ENCODE results near the gene DNAH10.
"Not testable (repeated sequence)": the region's sequence is repeated elsewhere in the genome, so short reads cannot be mapped to it uniquely, and the experiment has no call there.

DNAH10 gene

DNA sequence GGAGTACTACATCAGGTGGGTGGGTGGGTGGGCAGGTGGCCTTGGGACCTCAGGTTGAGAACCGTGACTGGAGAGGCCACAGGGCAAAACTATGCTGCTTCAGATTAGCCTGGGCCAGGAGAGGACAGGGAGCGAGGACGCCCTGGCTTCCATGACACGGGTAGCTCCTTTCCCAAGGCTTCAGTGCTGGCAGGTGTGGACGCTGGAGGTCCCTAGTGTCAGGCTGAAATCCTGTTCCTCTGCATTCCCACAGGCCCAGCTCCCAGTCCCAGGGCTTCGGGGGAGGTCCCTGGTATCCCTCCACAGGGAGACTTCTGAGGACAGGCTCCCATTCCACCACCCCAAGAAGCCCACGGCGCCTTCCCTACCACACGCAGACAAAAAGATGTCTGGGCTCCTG is 178.9 kb downstream of the DNAH10 start:
- Histone ChIP-seq H3K27ac (ENCODE audit: low read depth, low read length) (no peak overlapping the region), H3K9ac (ENCODE audit: low read length) (no peak overlapping the region), H3K36me3 (ENCODE audit: control insufficient read depth, insufficient read depth, low read length) (no peaks in the 10 kb centered on the region), H3K27me3 (ENCODE audit: control insufficient read depth, insufficient read depth, low read length) (peaks cover 17% of the 10 kb centered on the region; the same call in 1 of the 2 replicates), H3K4me3 (ENCODE audit: low read depth, low read length) (no peak overlapping the region), H3K9me3 (ENCODE audit: control insufficient read depth, insufficient read depth, low read depth, low read length) (peaks cover 8% of the 10 kb centered on the region), H3K4me1 (ENCODE audit: control insufficient read depth, insufficient read depth, low read length) (peaks cover 5% of the 10 kb centered on the region; the same call in 1 of the 2 replicates)

DNA sequence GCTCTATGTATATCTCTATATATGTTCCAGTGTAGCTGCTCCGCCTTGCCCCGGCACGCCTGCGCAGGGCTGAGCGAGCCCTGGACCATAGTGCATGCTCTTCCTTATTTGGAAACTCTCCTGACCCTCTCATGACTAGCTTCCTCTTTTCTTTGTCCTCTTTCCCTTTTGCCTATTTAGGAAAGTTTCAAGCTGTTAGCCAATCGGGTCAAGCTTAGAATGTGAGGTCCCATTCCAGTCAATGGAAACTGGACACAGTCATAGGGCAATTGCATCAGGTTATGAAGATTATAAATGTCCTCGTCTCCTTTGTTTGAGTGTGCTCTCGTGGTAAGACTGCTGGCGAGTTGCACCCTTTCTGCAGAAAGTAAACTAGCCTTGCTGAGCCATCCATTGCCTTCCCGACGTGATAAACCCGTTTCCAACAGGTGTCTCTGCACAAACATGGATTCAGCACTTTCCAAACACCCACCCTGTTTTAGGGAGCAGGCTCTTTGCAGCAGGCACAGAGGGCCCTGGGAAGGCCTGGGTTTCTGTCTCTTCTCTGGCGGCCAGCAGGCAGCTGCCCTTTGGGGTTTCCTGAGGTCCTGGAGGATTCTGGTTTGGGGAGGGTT is 179.6 kb downstream of the DNAH10 start:
- Histone ChIP-seq H3K9ac (ENCODE audit: low read length) (no peak overlapping the region), H3K27ac (ENCODE audit: low read depth, low read length) (no peak overlapping the region), H3K27me3 (ENCODE audit: control insufficient read depth, insufficient read depth, low read length) (peaks cover 17% of the 10 kb centered on the region; the same call in 1 of the 2 replicates), H3K4me3 (ENCODE audit: low read depth, low read length) (no peak overlapping the region), H3K4me1 (ENCODE audit: control insufficient read depth, insufficient read depth, low read length) (peaks cover 5% of the 10 kb centered on the region; the same call in 1 of the 2 replicates), H3K9me3 (ENCODE audit: control insufficient read depth, insufficient read depth, low read depth, low read length) (peaks cover 8% of the 10 kb centered on the region), H3K36me3 (ENCODE audit: control insufficient read depth, insufficient read depth, low read length) (no peaks in the 10 kb centered on the region)

DNA sequence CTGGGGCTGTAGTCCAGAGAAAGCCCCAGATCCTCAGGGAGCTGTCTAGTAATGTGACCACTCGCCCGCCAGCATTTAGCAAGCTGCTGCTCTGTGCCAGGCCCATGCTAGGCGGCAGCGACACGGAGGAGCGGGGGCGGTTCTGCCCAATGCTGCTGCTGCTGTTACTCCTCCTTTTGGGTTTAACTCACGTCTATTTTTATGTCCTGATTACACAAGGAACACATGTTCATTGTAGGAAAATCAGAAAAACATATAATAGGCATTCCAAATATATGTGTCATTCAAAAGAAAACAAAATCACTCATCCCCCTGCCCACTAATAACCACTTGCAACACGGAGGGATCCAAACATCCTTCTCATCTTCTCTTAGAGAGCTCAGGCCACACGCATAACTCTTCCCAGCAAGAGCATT is 180.1 kb downstream of the DNAH10 start:
- H3K4me1 ChIP-seq (ENCODE audit: control insufficient read depth, insufficient read depth, low read length) = peaks cover 5% of the 10 kb centered on the region; the same call in 1 of the 2 replicates
- no peak overlapping the region for H3K4me3 ChIP-seq (ENCODE audit: low read depth, low read length)
- H3K36me3 ChIP-seq (ENCODE audit: control insufficient read depth, insufficient read depth, low read length) = no peaks in the 10 kb centered on the region
- peaks cover 8% of the 10 kb centered on the region for H3K9me3 ChIP-seq (ENCODE audit: control insufficient read depth, insufficient read depth, low read depth, low read length)
- no peak overlapping the region for H3K27ac ChIP-seq (ENCODE audit: low read depth, low read length)
- H3K27me3 ChIP-seq (ENCODE audit: control insufficient read depth, insufficient read depth, low read length) = peaks cover 17% of the 10 kb centered on the region; the same call in 1 of the 2 replicates
- H3K9ac ChIP-seq (ENCODE audit: low read length) = no peak overlapping the region

DNA sequence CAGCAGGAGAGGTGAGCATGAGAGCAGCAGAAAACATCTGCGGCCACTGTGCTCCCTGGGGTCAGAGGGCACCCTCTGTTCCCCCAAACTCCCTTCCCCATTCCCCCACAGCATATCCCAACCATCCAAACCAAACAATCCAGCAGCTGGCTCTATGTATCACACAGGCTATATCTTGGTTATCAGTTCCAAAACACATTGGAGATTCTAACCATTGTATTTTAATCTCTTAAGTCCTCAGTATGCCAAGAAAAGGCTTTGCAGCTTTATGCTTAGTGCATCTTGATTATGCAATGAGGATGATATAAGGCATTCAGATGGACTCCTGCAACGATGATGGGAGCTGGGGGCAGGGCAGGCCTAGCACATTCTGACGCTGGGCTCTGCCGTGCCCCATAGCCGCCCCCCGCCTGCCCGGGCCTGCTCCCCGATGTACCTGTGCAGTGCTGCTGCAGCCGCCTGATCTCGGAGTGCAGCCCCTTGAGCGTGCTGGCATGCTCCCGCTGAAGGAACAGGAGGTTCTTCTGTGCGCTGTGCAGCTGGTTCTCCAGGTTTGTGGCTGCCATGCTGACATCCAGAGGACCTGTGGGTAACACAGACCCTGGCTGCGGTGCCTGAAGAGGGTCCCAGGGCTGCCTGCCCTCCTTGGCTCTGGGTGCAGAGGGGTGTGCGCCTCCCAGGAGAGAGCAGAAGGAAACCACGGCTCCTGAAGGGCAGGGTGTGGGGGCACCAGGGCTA is 181.0 kb downstream of the DNAH10 start:
- Histone ChIP-seq H3K36me3 (ENCODE audit: control insufficient read depth, insufficient read depth, low read length) (no peaks in the 10 kb centered on the region), H3K4me1 (ENCODE audit: control insufficient read depth, insufficient read depth, low read length) (peaks cover 5% of the 10 kb centered on the region; the same call in 1 of the 2 replicates), H3K27me3 (ENCODE audit: control insufficient read depth, insufficient read depth, low read length) (peaks cover 17% of the 10 kb centered on the region; the same call in 1 of the 2 replicates), H3K9me3 (ENCODE audit: control insufficient read depth, insufficient read depth, low read depth, low read length) (peaks cover 8% of the 10 kb centered on the region), H3K27ac (ENCODE audit: low read depth, low read length) (no peak overlapping the region), H3K4me3 (ENCODE audit: low read depth, low read length) (no peak overlapping the region), H3K9ac (ENCODE audit: low read length) (no peak overlapping the region)

DNA sequence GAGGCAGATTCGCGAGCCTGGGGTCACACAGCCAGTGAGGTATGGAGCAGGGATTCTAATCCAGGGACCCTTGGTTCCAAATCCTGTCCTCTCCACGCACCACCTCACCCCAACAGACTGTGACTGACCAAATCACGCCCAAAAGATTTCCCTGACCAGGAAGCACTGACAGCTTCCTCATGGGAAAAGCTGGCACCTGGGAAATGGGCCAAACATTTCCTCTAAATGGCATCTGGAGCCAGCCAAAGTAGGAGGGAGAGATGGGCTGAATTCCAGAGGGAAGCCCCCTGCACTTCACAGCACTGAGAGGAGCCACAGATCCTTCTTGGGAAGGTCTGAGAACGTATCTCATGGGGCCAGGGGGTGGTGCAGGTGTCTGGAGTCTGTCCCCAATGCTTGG is 181.7 kb downstream of the DNAH10 start:
- peaks cover 8% of the 10 kb centered on the region for H3K9me3 ChIP-seq (ENCODE audit: control insufficient read depth, insufficient read depth, low read depth, low read length)
- no peaks in the 10 kb centered on the region for H3K4me1 ChIP-seq (ENCODE audit: control insufficient read depth, insufficient read depth, low read length)
- no peak overlapping the region for H3K9ac ChIP-seq (ENCODE audit: low read length)
- no peak overlapping the region for H3K4me3 ChIP-seq (ENCODE audit: low read depth, low read length)
- H3K27ac ChIP-seq (ENCODE audit: low read depth, low read length) = no peak overlapping the region
- H3K27me3 ChIP-seq (ENCODE audit: control insufficient read depth, insufficient read depth, low read length) = peaks cover 17% of the 10 kb centered on the region; the same call in 1 of the 2 replicates
- no peaks in the 10 kb centered on the region for H3K36me3 ChIP-seq (ENCODE audit: control insufficient read depth, insufficient read depth, low read length)

DNA sequence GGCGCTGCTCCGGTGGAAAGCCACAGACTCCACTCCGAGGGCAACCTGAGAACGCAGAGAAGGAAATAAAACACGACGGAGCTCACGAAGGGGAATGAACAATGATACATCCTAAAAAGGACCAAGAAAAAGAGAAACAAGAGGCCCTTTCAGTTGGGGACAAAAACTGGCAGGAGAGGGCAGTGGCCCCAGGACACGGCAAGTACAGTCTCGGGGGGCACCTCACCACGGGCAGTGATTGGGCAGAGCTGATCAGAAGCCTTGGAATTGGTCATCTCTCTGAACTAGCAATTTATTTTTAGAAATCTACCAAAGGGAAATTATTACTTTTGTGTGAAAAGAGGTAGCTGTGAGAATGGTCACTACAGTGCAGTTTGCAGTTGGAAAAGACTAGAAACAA is 182.6 kb downstream of the DNAH10 start:
- H3K4me1 ChIP-seq (ENCODE audit: control insufficient read depth, insufficient read depth, low read length) = no peaks in the 10 kb centered on the region
- no peaks in the 10 kb centered on the region for H3K36me3 ChIP-seq (ENCODE audit: control insufficient read depth, insufficient read depth, low read length)
- peaks cover 17% of the 10 kb centered on the region; the same call in 1 of the 2 replicates for H3K27me3 ChIP-seq (ENCODE audit: control insufficient read depth, insufficient read depth, low read length)
- peaks cover 8% of the 10 kb centered on the region for H3K9me3 ChIP-seq (ENCODE audit: control insufficient read depth, insufficient read depth, low read depth, low read length)
- no peak overlapping the region for H3K27ac ChIP-seq (ENCODE audit: low read depth, low read length)
- H3K4me3 ChIP-seq (ENCODE audit: low read depth, low read length) = no peak overlapping the region
- no peak overlapping the region for H3K9ac ChIP-seq (ENCODE audit: low read length)

DNA sequence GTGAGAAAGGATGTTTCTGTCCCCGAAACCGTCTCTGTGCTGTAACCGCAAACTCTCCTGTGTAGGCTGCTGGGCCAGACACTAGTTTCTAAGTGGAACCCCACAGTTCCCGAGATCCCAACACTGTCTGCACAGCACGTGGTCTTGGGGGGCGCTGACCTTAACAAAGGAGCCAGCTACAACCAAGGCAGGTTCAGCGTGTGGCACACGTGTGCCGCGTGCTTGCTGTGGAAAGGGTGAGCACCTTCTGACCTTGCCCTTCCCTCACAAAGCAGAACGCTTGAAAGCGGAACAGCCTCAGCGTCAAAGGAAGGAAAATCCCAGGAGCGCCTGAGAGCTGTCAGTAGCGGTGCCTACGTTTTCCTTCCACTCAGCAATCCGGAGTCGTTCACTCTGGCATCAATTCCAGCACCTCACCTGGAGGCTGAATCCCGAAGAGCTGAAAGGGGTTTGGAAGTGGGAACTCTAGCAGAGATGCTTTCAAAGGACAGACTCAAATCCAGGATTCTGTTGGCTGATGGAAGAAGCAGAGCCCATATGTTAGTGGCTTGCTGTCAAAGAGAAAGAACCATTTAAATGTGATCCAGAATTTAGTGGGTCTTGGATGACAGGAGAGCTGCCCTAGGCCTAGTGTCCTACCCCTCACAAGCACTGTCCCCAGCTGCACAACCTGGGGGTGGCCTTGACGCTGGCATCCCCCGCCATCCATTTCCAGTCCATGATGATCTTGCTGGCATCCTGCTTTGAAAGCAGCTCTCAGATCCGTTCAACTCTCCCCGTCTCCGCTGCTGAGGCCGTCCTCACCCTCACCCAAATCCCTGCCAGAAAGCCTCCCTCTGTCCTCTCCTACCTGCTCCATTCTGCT is 183.4 kb downstream of the DNAH10 start:
- Histone ChIP-seq H3K27me3 (ENCODE audit: control insufficient read depth, insufficient read depth, low read length) (peaks cover 14% of the 10 kb centered on the region; the same call in 1 of the 2 replicates), H3K36me3 (ENCODE audit: control insufficient read depth, insufficient read depth, low read length) (no peaks in the 10 kb centered on the region), H3K4me1 (ENCODE audit: control insufficient read depth, insufficient read depth, low read length) (no peaks in the 10 kb centered on the region), H3K9ac (ENCODE audit: low read length) (no peak overlapping the region), H3K27ac (ENCODE audit: low read depth, low read length) (no peak overlapping the region), H3K9me3 (ENCODE audit: control insufficient read depth, insufficient read depth, low read depth, low read length) (peaks cover 8% of the 10 kb centered on the region), H3K4me3 (ENCODE audit: low read depth, low read length) (no peak overlapping the region)

DNA sequence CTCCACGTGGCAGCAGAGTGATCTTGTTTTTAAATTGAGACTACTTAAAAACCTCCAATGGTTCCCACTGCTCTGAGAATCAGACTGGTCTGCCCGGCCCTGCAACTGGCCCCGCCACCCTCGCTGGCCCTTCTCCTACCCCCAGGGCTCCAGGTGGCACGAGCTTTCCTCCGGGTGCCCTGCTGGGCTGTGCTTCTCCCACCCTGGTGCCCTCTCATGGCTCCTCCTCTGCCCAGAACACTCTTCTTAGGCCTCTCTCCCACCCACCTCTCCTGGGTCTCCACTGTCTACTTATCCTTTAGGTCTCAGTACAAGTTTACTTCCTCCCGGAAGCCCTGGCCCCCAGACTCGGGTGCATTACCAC is 184.0 kb downstream of the DNAH10 start:
- H3K27ac ChIP-seq (ENCODE audit: low read depth, low read length) = no peak overlapping the region
- peaks cover 20% of the 10 kb centered on the region; the same call in 1 of the 2 replicates for H3K27me3 ChIP-seq (ENCODE audit: control insufficient read depth, insufficient read depth, low read length)
- peaks cover 8% of the 10 kb centered on the region for H3K9me3 ChIP-seq (ENCODE audit: control insufficient read depth, insufficient read depth, low read depth, low read length)
- no peak overlapping the region for H3K9ac ChIP-seq (ENCODE audit: low read length)
- H3K4me1 ChIP-seq (ENCODE audit: control insufficient read depth, insufficient read depth, low read length) = no peaks in the 10 kb centered on the region
- H3K4me3 ChIP-seq (ENCODE audit: low read depth, low read length) = no peak overlapping the region
- H3K36me3 ChIP-seq (ENCODE audit: control insufficient read depth, insufficient read depth, low read length) = no peaks in the 10 kb centered on the region

DNA sequence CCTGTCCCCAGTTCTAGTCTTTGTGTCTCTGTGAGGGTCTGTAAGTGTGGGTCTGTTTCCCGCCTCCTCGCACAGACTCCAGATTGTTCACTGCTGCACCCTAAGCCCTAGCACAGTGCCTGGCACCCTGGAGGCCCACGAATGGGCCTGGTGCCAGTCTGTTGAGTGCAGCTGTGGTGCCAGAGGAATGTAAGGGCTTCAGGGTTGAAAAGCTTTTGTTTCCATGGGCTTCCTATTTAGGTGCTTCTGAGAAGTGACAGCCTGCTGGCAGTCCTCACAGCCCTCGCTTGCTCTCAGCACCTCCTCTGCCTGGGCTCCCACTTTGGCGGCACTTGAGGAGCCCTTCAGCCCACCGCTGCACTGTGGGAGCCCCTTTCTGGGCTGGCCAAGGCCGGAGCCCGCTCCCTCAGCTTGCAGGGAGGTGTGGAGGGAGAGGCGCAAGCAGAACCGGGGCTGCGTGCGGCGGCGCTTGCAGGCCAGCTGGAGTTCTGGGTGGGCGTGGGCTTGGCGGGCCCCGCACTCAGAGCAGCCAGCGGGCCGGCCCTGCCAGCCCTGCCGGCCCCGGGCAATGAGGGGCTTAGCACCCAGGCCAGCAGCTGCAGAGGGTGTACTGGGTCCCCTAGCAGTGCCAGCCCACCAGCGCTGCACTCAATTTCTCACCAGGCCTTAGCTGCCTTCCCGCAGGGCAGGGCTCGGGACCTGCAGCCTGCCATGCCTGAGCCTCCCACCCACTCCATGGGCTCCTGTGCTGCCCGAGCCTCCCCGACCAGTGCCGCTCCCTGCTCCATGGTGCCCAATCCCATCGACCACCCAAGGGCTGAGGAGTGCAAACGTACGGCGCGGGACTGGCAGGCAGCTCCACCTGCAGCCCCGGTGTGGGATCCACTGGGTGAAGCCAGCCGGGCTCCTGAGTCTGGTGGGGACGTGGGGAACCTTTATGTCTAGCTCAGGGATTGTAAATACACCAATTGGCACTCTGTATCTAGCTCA is 184.7 kb downstream of the DNAH10 start:
- not testable (repeated sequence) for H3K9ac ChIP-seq (ENCODE audit: low read length); H3K4me3 ChIP-seq (ENCODE audit: low read depth, low read length); H3K36me3 ChIP-seq (ENCODE audit: control insufficient read depth, insufficient read depth, low read length)

DNA sequence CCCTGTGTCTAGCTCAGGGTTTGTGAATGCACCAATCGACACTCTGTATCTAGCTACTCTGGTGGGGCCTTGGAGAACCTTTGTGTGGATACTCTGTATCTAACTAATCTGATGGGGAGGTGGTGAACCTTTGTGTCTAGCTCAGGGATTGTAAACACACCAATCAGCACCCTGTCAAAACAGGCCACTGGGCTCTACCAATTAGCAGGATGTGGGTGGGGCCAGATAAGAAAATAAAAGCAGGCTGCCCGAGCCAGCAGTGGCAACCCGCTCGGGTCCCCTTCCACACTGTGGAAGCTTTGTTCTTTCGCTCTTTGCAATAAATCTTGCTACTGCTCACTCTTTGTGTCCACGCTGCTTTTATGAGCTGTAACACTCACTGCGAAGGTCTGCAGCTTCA is 185.4 kb downstream of the DNAH10 start:
- H3K9ac ChIP-seq (ENCODE audit: low read length); H3K4me3 ChIP-seq (ENCODE audit: low read depth, low read length); H3K9me3 ChIP-seq (ENCODE audit: control insufficient read depth, insufficient read depth, low read depth, low read length); H3K36me3 ChIP-seq (ENCODE audit: control insufficient read depth, insufficient read depth, low read length); H3K27ac ChIP-seq (ENCODE audit: low read depth, low read length); H3K4me1 ChIP-seq (ENCODE audit: control insufficient read depth, insufficient read depth, low read length): not testable (repeated sequence)
- peaks cover 31% of the 10 kb centered on the region; the same call in 1 of the 2 replicates for H3K27me3 ChIP-seq (ENCODE audit: control insufficient read depth, insufficient read depth, low read length)

More for the DNA sequence above, 184.7 kb downstream of the DNAH10 start:
- not testable (repeated sequence) for H3K9me3 ChIP-seq (ENCODE audit: control insufficient read depth, insufficient read depth, low read depth, low read length); H3K4me1 ChIP-seq (ENCODE audit: control insufficient read depth, insufficient read depth, low read length); H3K27ac ChIP-seq (ENCODE audit: low read depth, low read length)
- H3K27me3 ChIP-seq (ENCODE audit: control insufficient read depth, insufficient read depth, low read length) = peaks cover 24% of the 10 kb centered on the region; the same call in 1 of the 2 replicates
